HEK293T (cell line): ENCODE data around the gene GRIN2B.

Experiments
- BHLHE40 ChIP-seq: fragments of 450-650 bp; IDR thresholded peaks from 2 replicates; pipeline ENCODE4 v1.6.1; 2016; ENCODE audit warnings: mild to moderate bottlenecking, moderate library complexity, borderline replicate concordance
- CTBP1 ChIP-seq: fragments of 450-650 bp; IDR thresholded peaks from 2 replicates; pipeline ENCODE4 v1.6.1; 2016; ENCODE audit warnings: borderline replicate concordance
- ELF4 ChIP-seq: fragments of 450-650 bp; IDR thresholded peaks from 2 replicates; pipeline ENCODE4 v1.6.1; 2017; ENCODE audit warnings: antibody characterized with exemption
- FOXA1 ChIP-seq: fragments of 450-650 bp; IDR thresholded peaks from 2 replicates; pipeline ENCODE4 v1.6.1; 2016; ENCODE audit warnings: mild to moderate bottlenecking
- FOXM1 ChIP-seq: fragments of 450-650 bp; IDR thresholded peaks from 2 replicates; pipeline ENCODE4 v1.6.1; 2017; ENCODE audit warnings: mild to moderate bottlenecking, borderline replicate concordance
- HDGF ChIP-seq: fragments of 450-650 bp; IDR thresholded peaks from 2 replicates; pipeline ENCODE4 v1.6.1; 2017; ENCODE audit warnings: antibody characterized with exemption, borderline replicate concordance
- NFRKB ChIP-seq: fragments of 450-650 bp; IDR thresholded peaks from 2 replicates; pipeline ENCODE4 v1.6.1; 2016; ENCODE audit warnings: mild to moderate bottlenecking, moderate library complexity
- SP1 ChIP-seq: fragments of 450-650 bp; IDR thresholded peaks from 2 replicates; pipeline ENCODE4 v1.6.1; 2017
- TARDBP ChIP-seq: fragments of 450-650 bp; IDR thresholded peaks from 2 replicates; pipeline ENCODE4 v1.6.1; 2016
- TF ChIP-seq, protein P1 (sequence below): fragments of 450-650 bp; IDR thresholded peaks from 2 replicates; pipeline ENCODE4 v1.6.1; 2016

DNA sequence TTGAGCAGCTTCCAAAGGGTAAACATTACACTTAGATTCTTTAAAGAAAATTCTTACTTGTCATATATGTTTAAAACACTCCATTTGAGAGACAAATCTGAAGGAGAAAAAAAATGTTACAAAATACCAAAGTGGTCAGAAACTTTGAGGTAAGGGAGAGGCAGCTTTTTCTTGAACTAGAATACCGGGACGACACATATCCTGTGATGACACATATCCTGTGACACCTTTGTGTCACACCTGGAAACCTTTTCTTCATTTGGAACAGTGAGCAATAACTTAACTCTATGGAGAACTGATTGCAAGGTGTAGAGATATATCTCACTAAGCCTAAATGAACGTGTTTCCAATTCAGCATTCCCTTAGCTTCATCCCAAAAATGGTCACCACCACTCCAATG is 4.6 kb upstream of the GRIN2B start:
- TF ChIP-seq BHLHE40 (no peak), SP1 (no peak), FOXA1 (no peak), CTBP1 (no peak), HDGF (no peak), FOXM1 (no peak), NFRKB (no peak), TARDBP (no peak), ELF4 (no peak)
- TF ChIP-seq, protein P1, sequence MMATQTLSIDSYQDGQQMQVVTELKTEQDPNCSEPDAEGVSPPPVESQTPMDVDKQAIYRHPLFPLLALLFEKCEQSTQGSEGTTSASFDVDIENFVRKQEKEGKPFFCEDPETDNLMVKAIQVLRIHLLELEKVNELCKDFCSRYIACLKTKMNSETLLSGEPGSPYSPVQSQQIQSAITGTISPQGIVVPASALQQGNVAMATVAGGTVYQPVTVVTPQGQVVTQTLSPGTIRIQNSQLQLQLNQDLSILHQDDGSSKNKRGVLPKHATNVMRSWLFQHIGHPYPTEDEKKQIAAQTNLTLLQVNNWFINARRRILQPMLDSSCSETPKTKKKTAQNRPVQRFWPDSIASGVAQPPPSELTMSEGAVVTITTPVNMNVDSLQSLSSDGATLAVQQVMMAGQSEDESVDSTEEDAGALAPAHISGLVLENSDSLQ = no peak
